IPS-20b (cell line): ENCODE measurements around the gene AGBL1.
"Not testable (repeated sequence)": the region's sequence is repeated elsewhere in the genome, so short reads cannot be mapped to it uniquely, and the experiment has no call there.

Source experiments
- H3K27ac ChIP-seq: one replicate; pipeline ENCODE4 v1.5.1; 2013; ENCODE audit warnings: low read length
- H3K27me3 ChIP-seq: 2 replicates; pipeline ENCODE4 v1.6.1; 2013; ENCODE audit warnings: mild to moderate bottlenecking, low read length, inconsistent platforms; ENCODE audit not compliant: insufficient read depth
- H3K36me3 ChIP-seq: 2 replicates; pipeline ENCODE4 v1.6.1; 2013; ENCODE audit warnings: low read depth, mild to moderate bottlenecking, inconsistent platforms, low read length, moderate library complexity; ENCODE audit not compliant: insufficient read depth
- H3K4me1 ChIP-seq: 2 replicates; pipeline ENCODE4 v1.6.1; 2013; ENCODE audit warnings: mild to moderate bottlenecking, control low read depth, inconsistent platforms, low read length, moderate library complexity; ENCODE audit not compliant: insufficient read depth
- H3K4me3 ChIP-seq: 2 replicates; pipeline ENCODE4 v1.5.1; 2013; ENCODE audit warnings: mild to moderate bottlenecking, low read length, inconsistent platforms
- H3K9ac ChIP-seq: 2 replicates; pipeline ENCODE4 v1.6.1; 2013; ENCODE audit warnings: low read depth, mild to moderate bottlenecking, inconsistent platforms, low read length, moderate library complexity
- H3K9me3 ChIP-seq: 2 replicates; pipeline ENCODE4 v1.6.1; 2013; ENCODE audit warnings: mild to moderate bottlenecking, low read depth, low read length, inconsistent platforms; ENCODE audit not compliant: insufficient read depth

The AGBL1 gene

DNA sequence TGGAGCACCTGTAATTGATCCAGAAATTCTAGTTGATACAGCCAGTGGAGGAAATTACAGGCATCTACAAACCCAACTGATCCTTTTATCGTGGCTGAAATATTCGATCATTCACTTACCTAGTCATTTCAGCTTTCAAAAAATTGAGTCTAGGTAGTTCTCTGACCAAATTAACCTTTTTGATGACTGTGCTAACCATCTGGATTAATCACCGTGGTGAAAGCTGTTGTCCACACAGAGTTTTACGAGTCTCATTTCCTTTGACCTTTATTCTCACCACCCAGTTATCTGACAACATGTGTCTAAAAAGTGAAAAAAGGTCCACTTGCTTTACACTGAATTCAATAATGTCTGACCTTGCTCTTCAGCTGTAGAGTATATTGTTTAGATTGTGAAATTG lies 354.3 kb downstream of the AGBL1 start:
- Histone ChIP-seq H3K27ac (no peak overlapping the region), H3K4me3 (no peak overlapping the region)

DNA sequence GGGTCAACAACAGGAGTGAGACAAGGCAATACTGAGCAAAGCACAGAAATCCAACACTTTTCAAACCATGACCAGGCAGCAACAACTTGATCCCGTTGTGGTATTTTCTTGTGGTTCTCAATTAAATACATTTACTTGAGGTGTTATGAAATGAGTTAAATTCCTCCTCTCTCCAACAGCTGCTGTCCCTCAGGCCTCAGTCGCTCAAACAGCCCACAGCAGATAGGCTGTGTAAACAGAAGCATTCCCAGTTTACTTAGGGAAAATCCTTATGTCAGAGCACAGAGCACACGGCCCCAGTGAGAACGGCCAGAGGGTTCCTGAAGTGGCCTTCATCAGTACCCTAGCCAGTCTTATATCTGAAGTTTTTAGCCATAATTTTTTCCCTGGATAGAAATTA lies 359.9 kb downstream of the AGBL1 start:
- no peaks in the 10 kb centered on the region for H3K27me3 ChIP-seq
- H3K4me3 ChIP-seq, result no peak overlapping the region
- H3K36me3 ChIP-seq, result no peaks in the 10 kb centered on the region
- H3K9me3 ChIP-seq, result no peaks in the 10 kb centered on the region
- no peaks in the 10 kb centered on the region for H3K4me1 ChIP-seq
- no peak overlapping the region for H3K27ac ChIP-seq
- no peak overlapping the region for H3K9ac ChIP-seq

More for the DNA sequence above, 354.3 kb downstream of the AGBL1 start:
- no peaks in the 10 kb centered on the region for H3K27me3 ChIP-seq
- H3K9me3 ChIP-seq, result no peaks in the 10 kb centered on the region
- no peak overlapping the region for H3K9ac ChIP-seq
- no peaks in the 10 kb centered on the region for H3K36me3 ChIP-seq
- no peaks in the 10 kb centered on the region for H3K4me1 ChIP-seq

DNA sequence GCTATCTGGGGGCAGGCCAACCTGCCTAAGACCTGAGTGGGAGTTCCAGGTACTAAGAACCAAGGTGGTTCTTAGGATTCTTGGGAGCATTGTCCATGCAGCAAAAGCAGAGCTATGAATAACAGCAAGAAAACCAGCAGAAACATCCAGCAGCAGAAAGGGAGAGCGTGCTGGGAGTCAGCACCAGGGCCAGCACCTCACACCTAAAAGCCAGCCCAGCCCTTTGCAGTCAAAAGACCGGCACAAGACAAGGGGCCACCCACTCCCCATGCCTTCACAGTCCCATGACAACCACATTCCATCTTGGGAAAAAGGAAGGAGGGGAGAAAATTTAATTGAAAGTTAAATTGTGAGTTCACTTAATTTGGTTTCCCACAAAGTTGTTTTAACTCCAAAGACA lies 364.9 kb downstream of the AGBL1 start:
- no peaks in the 10 kb centered on the region for H3K4me1 ChIP-seq
- no peak overlapping the region for H3K9ac ChIP-seq
- H3K4me3 ChIP-seq, result no peak overlapping the region
- H3K36me3 ChIP-seq, result no peaks in the 10 kb centered on the region
- H3K9me3 ChIP-seq, result no peaks in the 10 kb centered on the region
- no peaks in the 10 kb centered on the region for H3K27me3 ChIP-seq
- no peak overlapping the region for H3K27ac ChIP-seq

DNA sequence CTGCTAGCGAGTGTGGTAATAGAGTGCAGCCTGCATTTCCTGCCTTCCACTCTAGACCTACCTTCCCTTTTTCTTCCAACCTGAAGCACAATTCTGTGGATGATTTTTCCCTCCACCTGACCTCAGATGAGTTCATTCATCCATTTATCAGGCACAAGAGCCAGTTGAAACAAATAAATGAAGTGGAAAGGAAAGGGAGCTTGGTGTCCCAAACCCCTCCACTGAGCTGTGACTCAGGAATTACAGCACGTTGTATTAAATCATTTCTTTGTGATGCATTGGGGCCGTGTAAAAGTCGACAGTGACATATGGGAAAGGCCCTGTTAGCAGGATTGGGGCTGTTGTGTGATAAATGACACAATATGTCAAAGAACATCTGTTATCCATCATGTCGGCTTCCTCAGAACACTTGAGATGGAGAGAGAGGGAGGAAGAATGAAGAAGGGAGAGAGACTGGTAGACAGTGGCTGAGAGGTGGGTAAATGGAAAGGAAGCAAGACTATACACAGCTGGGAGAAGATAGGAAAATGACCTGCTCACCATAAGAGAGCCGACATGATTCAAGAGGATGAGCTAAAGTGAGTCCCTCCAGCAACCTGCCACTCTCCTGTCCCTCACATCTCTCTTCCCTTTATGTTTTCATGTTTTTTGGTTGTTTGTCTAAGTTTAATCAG lies 366.0 kb downstream of the AGBL1 start:
- Histone ChIP-seq H3K9ac (no peak overlapping the region), H3K27ac (no peak overlapping the region), H3K4me1 (no peaks in the 10 kb centered on the region), H3K4me3 (no peak overlapping the region), H3K9me3 (no peaks in the 10 kb centered on the region), H3K36me3 (no peaks in the 10 kb centered on the region), H3K27me3 (no peaks in the 10 kb centered on the region)

DNA sequence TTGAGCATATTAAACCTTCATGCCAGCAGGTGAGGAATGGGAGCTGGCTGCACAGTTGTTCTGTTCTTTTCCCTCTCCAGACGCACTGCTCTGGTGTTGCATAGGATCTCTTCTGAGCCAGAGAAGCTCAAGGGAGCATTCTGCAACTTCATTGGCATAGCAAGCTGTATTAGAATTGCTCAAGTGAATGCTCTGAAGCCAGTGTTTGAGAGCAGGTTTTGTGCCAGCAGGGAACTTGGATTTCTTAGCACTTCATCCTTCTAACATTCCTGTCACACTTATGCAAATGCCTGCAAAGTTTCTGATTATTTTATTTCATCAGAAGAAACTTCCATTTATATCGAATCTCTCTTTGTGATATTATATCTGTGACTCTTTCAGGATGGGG lies 366.6 kb downstream of the AGBL1 start:
- Histone ChIP-seq H3K4me3 (no peak overlapping the region), H3K27me3 (no peaks in the 10 kb centered on the region), H3K4me1 (no peaks in the 10 kb centered on the region), H3K9me3 (0 out of 2 replicates have a peak, but pooled peaks cover 4% of the 10 kb centered on the region), H3K27ac (no peak overlapping the region), H3K36me3 (no peaks in the 10 kb centered on the region), H3K9ac (no peak overlapping the region)

DNA sequence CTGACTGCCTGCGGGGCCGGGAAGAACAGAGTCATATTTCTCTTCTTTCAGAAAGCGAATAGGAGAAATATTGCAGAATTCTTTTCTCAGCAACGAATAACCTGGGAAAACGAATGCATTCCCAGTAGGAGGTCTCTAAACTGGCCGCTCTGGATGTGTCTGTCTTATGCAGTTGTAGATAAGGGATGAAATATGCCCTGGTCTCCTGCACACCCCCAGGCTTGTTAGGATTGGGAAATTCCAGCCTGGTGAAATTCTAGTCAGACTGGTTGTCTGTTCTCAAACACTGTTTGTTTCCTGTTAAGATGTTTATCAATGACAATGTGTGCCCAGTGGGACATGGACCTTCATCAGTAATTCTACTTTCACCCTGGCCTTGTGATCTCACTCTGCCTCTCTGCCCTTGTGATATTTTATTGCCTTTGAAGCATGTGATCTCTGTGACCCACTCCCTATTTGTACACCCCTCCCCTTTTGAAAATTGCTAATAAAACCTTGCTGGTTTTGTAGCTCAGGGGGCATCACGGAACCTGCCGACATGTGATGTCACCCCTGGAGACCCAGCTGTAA lies 385.9 kb downstream of the AGBL1 start:
- H3K4me1 ChIP-seq, H3K36me3 ChIP-seq, H3K4me3 ChIP-seq, H3K27me3 ChIP-seq, H3K9ac ChIP-seq, H3K27ac ChIP-seq: not testable (repeated sequence)
- peaks cover 12% of the 10 kb centered on the region for H3K9me3 ChIP-seq

DNA sequence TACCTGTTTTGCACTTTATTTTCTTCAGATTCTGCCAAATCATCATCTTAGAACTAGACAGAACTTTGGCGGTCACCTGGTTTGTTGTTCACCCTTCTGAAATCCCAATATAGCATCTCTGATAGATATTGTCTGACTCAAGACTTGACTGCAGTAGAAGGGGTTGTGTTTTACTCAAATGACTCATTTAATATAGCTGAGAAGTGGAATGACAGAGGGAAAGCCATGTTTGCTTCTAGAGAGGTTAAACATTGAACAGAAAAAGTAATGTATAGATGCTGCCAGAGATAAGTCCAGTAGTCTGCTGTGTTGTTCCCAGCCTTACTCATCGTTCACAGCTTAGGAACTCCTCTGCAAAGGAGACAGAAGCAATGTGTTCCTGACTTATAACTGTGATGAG lies 402.0 kb downstream of the AGBL1 start:
- Histone ChIP-seq H3K27ac (no peak overlapping the region), H3K9me3 (no peaks in the 10 kb centered on the region; the same call in 1 of the 2 replicates), H3K4me3 (no peak overlapping the region), H3K4me1 (no peaks in the 10 kb centered on the region), H3K36me3 (no peaks in the 10 kb centered on the region), H3K27me3 (no peaks in the 10 kb centered on the region), H3K9ac (no peak overlapping the region)

DNA sequence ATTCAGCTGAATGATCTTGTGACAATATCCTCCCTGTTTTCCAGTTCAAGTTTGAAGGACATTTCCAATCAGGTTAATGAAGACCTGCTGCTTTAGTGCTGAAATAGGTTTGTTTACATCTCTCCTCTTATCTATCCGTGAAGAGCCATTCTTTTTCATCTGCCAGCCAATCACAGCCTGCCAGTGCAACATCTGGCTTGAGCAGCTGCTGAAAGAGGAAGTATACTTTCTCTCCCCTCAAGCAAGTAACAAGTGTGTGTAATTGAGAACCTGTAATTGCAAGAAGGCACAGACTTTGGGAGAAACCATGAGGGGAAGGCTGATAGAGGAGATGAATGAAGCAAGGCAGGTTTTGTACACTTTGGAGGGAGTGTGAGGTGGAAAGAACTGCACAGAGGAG lies 404.3 kb downstream of the AGBL1 start:
- H3K27ac ChIP-seq, result no peak overlapping the region
- H3K27me3 ChIP-seq, result no peaks in the 10 kb centered on the region
- no peaks in the 10 kb centered on the region for H3K4me1 ChIP-seq
- H3K36me3 ChIP-seq, result no peaks in the 10 kb centered on the region
- H3K9ac ChIP-seq, result no peak overlapping the region
- no peak overlapping the region for H3K4me3 ChIP-seq
- no peaks in the 10 kb centered on the region; the same call in 1 of the 2 replicates for H3K9me3 ChIP-seq

DNA sequence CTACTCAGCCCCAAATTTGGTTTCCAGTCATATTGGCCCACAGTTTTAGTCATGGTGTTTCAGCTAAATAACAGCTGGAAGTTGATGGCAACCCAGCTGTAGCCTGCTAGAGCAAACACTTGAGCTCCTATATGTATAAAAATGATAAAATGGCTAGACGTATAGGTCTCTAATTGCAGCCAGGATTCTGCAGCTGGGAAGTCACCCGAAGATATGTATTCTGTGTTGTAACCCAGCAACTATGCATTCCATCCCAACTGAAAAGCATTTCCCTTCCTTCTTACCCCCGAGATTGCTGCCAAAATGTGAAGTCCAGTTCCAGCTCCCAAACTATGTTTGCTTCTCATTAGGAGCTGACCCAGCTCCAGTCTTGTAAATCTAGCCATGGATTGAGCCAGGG lies 408.4 kb downstream of the AGBL1 start:
- Histone ChIP-seq H3K4me3 (no peak overlapping the region), H3K27me3 (no peaks in the 10 kb centered on the region), H3K4me1 (no peaks in the 10 kb centered on the region), H3K9me3 (no peaks in the 10 kb centered on the region), H3K27ac (no peak overlapping the region), H3K36me3 (no peaks in the 10 kb centered on the region), H3K9ac (no peak overlapping the region)

DNA sequence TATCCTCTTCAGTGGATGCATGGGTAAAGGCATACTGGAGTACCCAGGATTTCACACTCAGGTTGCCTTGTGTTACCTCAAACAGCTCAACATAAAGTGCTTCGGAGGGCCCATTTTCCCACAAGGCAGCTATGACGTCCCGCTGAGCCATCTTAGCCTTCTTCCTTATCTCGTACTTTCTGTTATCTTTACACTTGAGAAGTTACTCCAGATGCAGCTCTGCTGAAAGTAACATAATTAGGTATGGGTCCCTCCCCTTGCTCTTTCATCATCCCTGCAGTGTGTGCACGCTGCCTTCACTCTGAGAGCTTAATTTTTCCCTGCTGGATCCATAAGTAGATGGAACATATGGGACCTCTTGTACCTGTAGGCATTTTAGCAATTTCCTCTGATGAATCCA lies 410.3 kb downstream of the AGBL1 start:
- Histone ChIP-seq H3K4me1 (no peaks in the 10 kb centered on the region), H3K9ac (no peak overlapping the region), H3K27ac (no peak overlapping the region), H3K4me3 (no peak overlapping the region), H3K9me3 (no peaks in the 10 kb centered on the region; the same call in 1 of the 2 replicates), H3K36me3 (no peaks in the 10 kb centered on the region), H3K27me3 (no peaks in the 10 kb centered on the region)

DNA sequence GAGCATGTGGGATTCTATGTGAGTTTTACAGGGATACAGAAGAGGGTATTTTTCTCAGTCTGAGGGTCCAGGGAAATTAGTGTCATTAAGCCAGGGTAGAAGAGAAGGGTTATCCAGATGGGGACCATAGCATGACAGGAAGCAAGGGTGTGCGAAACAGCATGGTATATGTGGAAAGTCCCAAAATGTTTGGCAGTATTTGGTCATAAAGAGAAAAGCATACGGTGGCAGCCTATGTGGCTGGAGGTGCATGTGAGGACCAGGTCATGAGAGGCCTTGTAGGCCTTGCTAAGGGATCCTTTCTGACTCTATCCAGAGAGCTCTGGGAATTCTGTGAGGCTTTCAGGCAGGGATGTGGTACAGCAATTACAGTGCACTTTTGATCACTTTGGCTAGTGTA lies 411.4 kb downstream of the AGBL1 start:
- Histone ChIP-seq H3K4me3 (no peak overlapping the region), H3K27me3 (no peaks in the 10 kb centered on the region), H3K9me3 (no peaks in the 10 kb centered on the region; the same call in 1 of the 2 replicates), H3K27ac (no peak overlapping the region), H3K4me1 (no peaks in the 10 kb centered on the region), H3K9ac (no peak overlapping the region), H3K36me3 (no peaks in the 10 kb centered on the region)

DNA sequence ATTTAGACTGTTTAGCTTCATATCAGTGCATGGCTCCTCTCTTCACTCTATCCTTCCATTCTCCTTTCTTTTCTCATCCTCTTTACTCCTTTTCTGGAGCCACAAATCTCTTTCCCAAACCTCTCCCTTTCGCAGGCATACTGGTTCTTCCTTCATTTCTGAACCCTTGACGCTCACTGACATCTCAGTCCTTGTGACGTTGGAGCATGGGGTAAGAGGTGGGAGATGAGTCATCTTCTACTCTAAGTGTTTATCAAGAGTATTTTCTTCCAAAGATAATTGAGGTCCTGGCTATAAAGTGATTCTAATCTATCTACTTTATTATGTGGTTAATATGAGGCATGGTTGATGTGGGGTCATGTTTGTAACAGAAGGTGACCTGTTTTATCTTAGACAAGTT lies 414.2 kb downstream of the AGBL1 start:
- H3K36me3 ChIP-seq, result no peaks in the 10 kb centered on the region
- no peak overlapping the region for H3K27ac ChIP-seq
- H3K9me3 ChIP-seq, result no peaks in the 10 kb centered on the region; the same call in 1 of the 2 replicates
- no peak overlapping the region for H3K9ac ChIP-seq
- H3K4me1 ChIP-seq, result no peaks in the 10 kb centered on the region
- no peaks in the 10 kb centered on the region for H3K27me3 ChIP-seq
- no peak overlapping the region for H3K4me3 ChIP-seq
